GM19023 (cell line): Measurements from ENCODE around the gene MED27.
A peak's percentile ranks its signal among the peaks of the same experiment; 100 is the strongest.

Source experiments
- ATAC-seq: cut with Tn5 transposase; IDR thresholded peaks from one replicate; pipeline ENCODE4 v1.9.1; 2021; ENCODE audit warnings: mild to moderate bottlenecking, moderate library complexity; ENCODE audit not compliant: unreplicated experiment

Gene MED27

GRCh38 chr9:132079391-132080091 is at the start of gene MED27:
Gene MED27 (minus strand): TSS chr9:132079867. CDS start chr9:132079844, 23 bp downstream.
- ATAC-seq, result peak; percentile 90

GRCh38 chr9:132127888-132128534 is 48.3 kb upstream of the MED27 start:
- ATAC-seq, result no peak

GRCh38 chr9:132126680-132127236 is 47.1 kb upstream of the MED27 start:
- ATAC-seq, result no peak

- ATAC-seq, result no peak
Measured at GRCh38 chr9:132125944-132126679, 46.4 kb upstream of the MED27 start.

GRCh38 chr9:132125361-132125760 is 45.7 kb upstream of the MED27 start:
- ATAC-seq, result no peak

GRCh38 chr9:132124800-132125199 is 45.1 kb upstream of the MED27 start:
- no peak for ATAC-seq

- ATAC-seq, result no peak
Measured at GRCh38 chr9:132121021-132121420, 41.4 kb upstream of the MED27 start.

GRCh38 chr9:132117694-132118093 is 38.0 kb upstream of the MED27 start:
- no peak for ATAC-seq

- ATAC-seq, result no peak
Measured at GRCh38 chr9:132116583-132116982, 36.9 kb upstream of the MED27 start.

- no peak for ATAC-seq
Measured at GRCh38 chr9:132114102-132114707, 34.5 kb upstream of the MED27 start.

- no peak for ATAC-seq
Measured at GRCh38 chr9:132109291-132109690, 29.6 kb upstream of the MED27 start.

- ATAC-seq, result no peak
Measured at GRCh38 chr9:132108728-132109127, 29.1 kb upstream of the MED27 start.

GRCh38 chr9:132099741-132100407 is 20.2 kb upstream of the MED27 start:
- ATAC-seq, result no peak

GRCh38 chr9:132099167-132099566 is 19.5 kb upstream of the MED27 start:
- no peak for ATAC-seq

- ATAC-seq, result no peak
Measured at GRCh38 chr9:132094314-132094791, 14.7 kb upstream of the MED27 start.

- no peak for ATAC-seq
Measured at GRCh38 chr9:132090771-132091170, 11.1 kb upstream of the MED27 start.

GRCh38 chr9:132087438-132088030 is 7.9 kb upstream of the MED27 start:
- ATAC-seq, result no peak

GRCh38 chr9:132082188-132082587 is 2.5 kb upstream of the MED27 start:
- ATAC-seq, result no peak

GRCh38 chr9:132078699-132079356 is 839 bp downstream of the MED27 start:
- ATAC-seq, result peak; percentile 17
